AG04449 (cell line): ENCODE results near the gene CRIM1.

Experiments used
- CTCF ChIA-PET: fragments of 350-600 bp; formaldehyde crosslinking; extraction: SDS; loops from one replicate; lab custom pipeline; 2021; ENCODE audit warnings: antibody characterized with exemption; lab: Yijun Ruan, JAX
- POLR2A ChIA-PET: fragments of 400-600, 350-600 bp; formaldehyde crosslinking; extraction: SDS; loops from one replicate; lab custom pipeline; 2020; ENCODE audit warnings: antibody characterized with exemption, inconsistent platforms; lab: Yijun Ruan, JAX
- DNase-seq: peaks from one replicate; pipeline ENCODE4 v3.0.0-alpha.2; 2010; ENCODE audit warnings: low read depth, low spot score
- H3K4me3 ChIP-seq: 2 replicates; pipeline ENCODE4 v1.5.1; 2011; ENCODE audit warnings: low read depth, mild to moderate bottlenecking, control low read depth, low read length
- TF ChIP-seq, protein P1 (sequence below): IDR thresholded peaks from one replicate; pipeline ENCODE4 v1.5.1; 2011; ENCODE audit warnings: mild to moderate bottlenecking, moderate library complexity, low read length, control low read depth, inconsistent platforms; ENCODE audit not compliant: insufficient read depth; ENCODE audit errors: missing control alignments

Gene CRIM1

DNA sequence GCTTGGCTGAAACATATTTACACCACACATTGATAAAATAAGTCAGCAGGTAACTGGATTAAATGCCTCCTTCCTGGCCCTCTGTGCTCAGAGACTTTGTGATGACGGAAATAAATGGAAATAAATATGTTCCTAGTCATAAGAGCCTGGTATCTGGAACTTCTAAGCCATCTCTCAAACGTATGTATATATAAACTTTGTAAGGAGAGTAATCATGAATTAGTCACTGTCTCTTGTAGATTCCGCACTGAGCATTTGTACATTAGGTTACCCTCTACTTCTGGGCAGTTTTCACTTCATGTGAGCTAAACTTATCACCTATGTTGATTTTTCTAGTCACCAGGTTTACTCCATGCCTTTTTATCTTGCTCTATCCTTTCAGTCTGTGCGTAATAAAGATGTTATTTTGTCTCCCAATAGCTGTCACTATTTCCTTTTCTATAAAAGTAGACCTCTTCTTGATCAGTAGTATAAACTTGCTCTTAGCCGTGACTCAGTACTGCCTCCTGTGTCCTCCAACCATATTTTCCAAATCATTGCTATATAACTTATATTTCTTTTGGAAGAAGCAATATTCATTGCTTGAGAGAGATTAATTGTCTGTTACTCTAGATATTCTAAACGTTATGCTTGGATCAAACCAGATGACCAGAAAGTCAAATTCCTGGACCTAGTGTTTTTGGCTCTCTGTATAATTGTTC, 189.2 kb downstream of the CRIM1 start:
- CTCF ChIA-PET, result interaction anchor here (1.0 to 6.4 kb wide), 10 partner anchors 9 to 240 kb away, joined by 3 to 43 read pairs (median 6); no protein-coding TSS in a partner anchor
- DNase-seq, result no peak
- TF ChIP-seq, protein P1, sequence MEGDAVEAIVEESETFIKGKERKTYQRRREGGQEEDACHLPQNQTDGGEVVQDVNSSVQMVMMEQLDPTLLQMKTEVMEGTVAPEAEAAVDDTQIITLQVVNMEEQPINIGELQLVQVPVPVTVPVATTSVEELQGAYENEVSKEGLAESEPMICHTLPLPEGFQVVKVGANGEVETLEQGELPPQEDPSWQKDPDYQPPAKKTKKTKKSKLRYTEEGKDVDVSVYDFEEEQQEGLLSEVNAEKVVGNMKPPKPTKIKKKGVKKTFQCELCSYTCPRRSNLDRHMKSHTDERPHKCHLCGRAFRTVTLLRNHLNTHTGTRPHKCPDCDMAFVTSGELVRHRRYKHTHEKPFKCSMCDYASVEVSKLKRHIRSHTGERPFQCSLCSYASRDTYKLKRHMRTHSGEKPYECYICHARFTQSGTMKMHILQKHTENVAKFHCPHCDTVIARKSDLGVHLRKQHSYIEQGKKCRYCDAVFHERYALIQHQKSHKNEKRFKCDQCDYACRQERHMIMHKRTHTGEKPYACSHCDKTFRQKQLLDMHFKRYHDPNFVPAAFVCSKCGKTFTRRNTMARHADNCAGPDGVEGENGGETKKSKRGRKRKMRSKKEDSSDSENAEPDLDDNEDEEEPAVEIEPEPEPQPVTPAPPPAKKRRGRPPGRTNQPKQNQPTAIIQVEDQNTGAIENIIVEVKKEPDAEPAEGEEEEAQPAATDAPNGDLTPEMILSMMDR, result peak; percentile 10
- H3K4me3 ChIP-seq, result no peak overlapping the region
- POLR2A ChIA-PET, result no interaction called here

DNA sequence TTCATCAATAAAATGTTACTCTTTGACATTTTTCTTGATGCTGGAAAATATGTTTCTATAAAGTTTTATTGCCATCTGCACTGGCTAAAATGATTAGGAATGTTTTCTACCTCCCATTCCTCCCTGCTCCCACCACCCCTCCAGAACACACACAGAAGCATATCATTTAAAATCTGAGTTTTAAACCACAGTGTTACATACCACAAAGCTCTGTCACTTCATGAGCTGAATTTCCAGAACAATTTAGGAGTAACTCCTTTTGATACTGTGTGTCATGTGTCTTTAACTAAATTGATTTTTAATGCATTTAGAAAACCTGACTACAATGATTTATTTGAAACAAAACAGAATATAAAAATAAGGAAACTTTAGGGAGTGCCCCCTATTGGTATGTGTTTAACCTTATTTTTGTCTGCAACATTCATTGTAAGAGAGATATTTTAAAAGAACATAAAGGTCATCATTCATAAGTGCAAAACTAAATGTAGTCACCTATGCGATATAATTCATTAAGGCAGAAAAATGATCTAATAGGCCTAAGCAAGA, 190.4 kb downstream of the CRIM1 start:
- no peak overlapping the region for H3K4me3 ChIP-seq
- ChIA-PET CTCF (interaction anchor here (0.9 to 1.8 kb wide), 4 partner anchors 10 to 118 kb away, joined by 3 to 10 read pairs (median 4); no protein-coding TSS in a partner anchor), POLR2A (interaction anchor here (0.6 kb wide), 1 partner anchor 10 kb away, joined by 4 read pairs; no protein-coding TSS in a partner anchor)
- TF ChIP-seq, protein P1, result no peak
- no peak for DNase-seq

DNA sequence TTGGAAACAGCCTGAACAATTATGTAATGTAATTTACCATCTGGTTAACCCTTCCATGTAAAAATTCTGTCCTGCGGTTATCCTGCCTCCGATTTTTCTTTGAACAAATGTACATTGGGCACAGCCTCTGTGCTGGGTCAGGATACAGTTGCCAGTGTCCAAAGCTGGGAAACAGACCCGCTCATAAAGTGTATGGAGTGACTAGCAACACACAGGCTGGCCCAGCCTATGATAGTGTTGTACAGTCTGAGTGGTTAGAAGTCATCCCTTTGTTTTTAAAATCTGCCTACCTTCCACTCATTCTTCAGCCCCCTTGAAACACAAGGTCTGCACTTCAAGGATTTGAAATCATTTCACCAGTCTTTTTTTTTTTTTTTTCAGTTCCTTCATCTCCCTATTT, 192.3 kb downstream of the CRIM1 start:
- H3K4me3 ChIP-seq, result no peak overlapping the region
- TF ChIP-seq, protein P1, result no peak
- ChIA-PET CTCF (interaction anchor here (1.0 to 2.9 kb wide), 2 partner anchors 11 to 116 kb away, joined by 3 to 14 read pairs; no protein-coding TSS in a partner anchor), POLR2A (no interaction called here)
- DNase-seq, result no peak

DNA sequence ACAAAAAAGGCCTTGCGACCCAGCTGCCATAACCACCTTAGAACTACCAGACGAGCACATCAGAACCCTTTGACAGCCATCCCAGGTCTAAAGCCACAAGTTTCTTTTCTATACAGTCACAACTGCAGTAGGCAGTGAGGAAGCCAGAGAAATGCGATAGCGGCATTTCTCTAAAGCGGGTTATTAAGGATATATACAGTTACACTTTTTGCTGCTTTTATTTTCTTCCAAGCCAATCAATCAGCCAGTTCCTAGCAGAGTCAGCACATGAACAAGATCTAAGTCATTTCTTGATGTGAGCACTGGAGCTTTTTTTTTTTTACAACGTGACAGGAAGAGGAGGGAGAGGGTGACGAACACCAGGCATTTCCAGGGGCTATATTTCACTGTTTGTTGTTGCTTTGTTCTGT, 193.6 kb downstream of the CRIM1 start:
- CTCF ChIA-PET, result interaction anchor here (0.9 to 2.9 kb wide), 5 partner anchors 13 to 196 kb away, joined by 3 to 14 read pairs (median 5); no protein-coding TSS in a partner anchor
- TF ChIP-seq, protein P1, result no peak
- POLR2A ChIA-PET, result interaction anchor here (0.7 to 1.2 kb wide), 2 partner anchors 13 to 194 kb away, joined by 3 to 4 read pairs; partner anchors contain the start of gene CRIM1
- no peak overlapping the region for H3K4me3 ChIP-seq
- no peak for DNase-seq

DNA sequence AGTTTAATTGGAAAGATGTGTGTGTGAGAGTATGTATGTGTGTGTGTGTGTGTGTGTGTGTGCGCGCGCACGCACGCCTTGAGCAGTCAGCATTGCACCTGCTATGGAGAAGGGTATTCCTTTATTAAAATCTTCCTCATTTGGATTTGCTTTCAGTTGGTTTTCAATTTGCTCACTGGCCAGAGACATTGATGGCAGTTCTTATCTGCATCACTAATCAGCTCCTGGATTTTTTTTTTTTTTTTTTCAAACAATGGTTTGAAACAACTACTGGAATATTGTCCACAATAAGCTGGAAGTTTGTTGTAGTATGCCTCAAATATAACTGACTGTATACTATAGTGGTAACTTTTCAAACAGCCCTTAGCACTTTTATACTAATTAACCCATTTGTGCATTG, 194.4 kb downstream of the CRIM1 start:
- no peak for DNase-seq
- CTCF ChIA-PET, result interaction anchor here (1.0 to 2.9 kb wide), 4 partner anchors 13 to 232 kb away, joined by 3 to 14 read pairs (median 6); no protein-coding TSS in a partner anchor
- TF ChIP-seq, protein P1, result no peak
- H3K4me3 ChIP-seq, result no peak overlapping the region
- POLR2A ChIA-PET, result interaction anchor here (1.2 kb wide), 1 partner anchor 195 kb away, joined by 4 read pairs; the partner anchor contains the start of gene CRIM1

DNA sequence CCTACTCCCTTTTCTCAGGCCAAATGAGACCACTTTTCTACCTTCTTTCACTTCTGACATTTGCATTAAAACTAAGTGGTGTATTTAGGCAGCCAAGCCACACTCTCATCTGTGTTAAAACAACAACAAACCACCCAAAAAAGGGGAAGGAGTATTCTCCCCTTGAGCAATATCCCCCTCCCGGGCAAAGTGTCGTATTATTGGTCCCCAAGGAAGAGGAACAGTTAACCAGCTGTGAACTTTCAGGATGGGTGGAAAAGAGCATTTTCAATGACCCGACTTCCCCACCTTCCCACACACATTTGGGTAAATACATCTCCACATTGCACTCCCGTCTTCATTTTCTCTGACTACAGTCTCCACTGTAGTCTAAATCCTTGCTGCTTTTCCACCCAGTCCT, 198.1 kb downstream of the CRIM1 start:
- ChIA-PET POLR2A (no interaction called here), CTCF (interaction anchor here (1.2 to 2.5 kb wide), 4 partner anchors 10 to 203 kb away, joined by 3 to 17 read pairs (median 6); no protein-coding TSS in a partner anchor)
- H3K4me3 ChIP-seq, result no peak overlapping the region
- TF ChIP-seq, protein P1, result no peak
- DNase-seq, result no peak
